ENCODE measurements around the gene RFX2.

DNA sequence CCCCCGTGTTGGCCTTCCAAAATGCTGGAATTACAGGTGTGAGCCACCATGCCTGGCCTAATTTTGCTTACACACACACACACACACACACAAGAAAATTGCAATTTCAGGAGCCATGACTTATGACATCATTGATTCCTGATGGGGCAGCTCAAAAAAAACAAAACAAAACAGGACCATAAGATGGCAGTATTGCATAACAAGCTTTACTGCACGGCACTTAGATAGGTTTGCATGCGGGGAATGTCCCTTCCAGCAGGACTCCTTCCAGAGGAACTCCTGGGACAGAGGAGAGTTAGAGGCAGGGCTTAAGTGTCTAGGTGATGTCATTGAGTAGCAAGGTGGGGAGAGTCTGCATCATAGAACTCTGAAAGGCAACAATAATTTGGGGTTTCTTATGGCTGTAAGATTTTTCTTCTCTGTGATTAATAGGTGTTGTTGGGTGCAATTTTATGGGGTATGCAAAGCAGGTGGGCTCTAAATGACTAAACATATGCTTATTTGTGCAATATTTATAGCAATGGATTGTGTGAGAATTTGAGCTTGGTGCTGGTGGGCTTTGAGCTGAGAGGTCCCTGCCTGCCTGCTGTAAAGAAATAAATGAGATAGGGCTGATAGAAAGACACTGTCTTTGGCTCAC, 16.2 kb upstream of the RFX2 start:
- TF ChIP-seq ZNF274 (IDR thresholded peaks at IDR 0.05; ENCODE audit: low read depth, low read length), result no peak
- TF ChIP-seq YY1 (IDR thresholded peaks at IDR 0.05; ENCODE audit: insufficient read depth, insufficient read length), result no peak

Data from NT2/D1 (cell line).